ENCODE measurements around the gene INTS15.

- no peak for TF ChIP-seq ZNF274 (IDR thresholded peaks at IDR 0.05; ENCODE audit: low read depth, low read length)
- no peak for TF ChIP-seq YY1 (IDR thresholded peaks at IDR 0.05; ENCODE audit: insufficient read depth, insufficient read length)
- no peak for TF ChIP-seq SUZ12 (IDR thresholded peaks at IDR 0.05; ENCODE audit: extremely low read depth, insufficient read depth, insufficient read length)
These were observed 33.9 kb downstream of the INTS15 start for GRCh38 chr7:6623589-6624245.

Data from NT2/D1 (cell line).